IPS DF 4.7 (cell line): ENCODE data around the gene RUNX2.

ENCODE experiments used
- DNase-seq: peaks from one replicate; pipeline ENCODE4 v3.0.0-alpha.2; 2013; ENCODE audit warnings: low spot score; ENCODE audit errors: extremely low read depth

Gene RUNX2

DNA sequence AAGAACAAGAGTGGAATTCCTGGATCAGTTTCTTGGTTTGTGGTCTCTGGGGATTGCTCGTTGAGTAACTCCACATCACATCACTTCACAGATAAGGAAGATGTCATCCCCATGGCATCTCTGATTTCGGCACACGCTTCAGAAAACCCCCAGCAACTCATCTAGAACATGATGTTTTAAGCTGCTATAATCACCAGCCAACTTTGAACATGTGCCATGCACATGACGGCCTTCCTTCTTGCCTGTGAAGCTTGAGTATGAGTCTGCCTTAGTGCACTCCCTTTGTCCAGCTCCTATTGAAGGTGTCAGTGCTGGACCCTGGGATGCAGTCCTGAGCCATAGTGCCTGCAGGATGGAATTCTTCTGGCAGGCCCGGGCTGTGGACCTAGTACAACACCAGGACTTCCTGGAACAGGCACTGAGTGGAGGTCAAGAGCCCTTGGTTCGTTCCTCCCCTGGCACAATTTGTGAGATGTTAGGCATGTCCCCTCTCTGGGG, 281.1 kb downstream of the RUNX2 start:
- no peak for DNase-seq

DNA sequence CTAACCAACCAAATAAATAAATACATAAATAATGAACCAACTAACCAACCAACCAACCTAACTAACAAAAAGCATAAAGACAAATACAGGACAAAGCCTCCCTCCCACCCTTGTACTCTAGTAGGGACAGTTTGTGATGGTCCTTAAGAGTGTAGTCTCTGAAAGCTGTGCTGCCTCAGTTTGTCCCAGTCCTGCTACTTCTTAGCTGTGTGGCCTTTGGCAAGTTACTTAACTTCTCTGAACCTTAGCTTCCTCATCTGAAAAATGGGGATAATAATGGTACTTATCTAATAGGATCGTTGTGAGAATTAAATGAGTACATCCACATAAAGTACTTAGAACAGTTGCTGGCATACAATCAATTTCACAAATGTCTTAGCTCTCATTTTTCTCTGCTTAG, 282.2 kb downstream of the RUNX2 start:
- no peak for DNase-seq

DNA sequence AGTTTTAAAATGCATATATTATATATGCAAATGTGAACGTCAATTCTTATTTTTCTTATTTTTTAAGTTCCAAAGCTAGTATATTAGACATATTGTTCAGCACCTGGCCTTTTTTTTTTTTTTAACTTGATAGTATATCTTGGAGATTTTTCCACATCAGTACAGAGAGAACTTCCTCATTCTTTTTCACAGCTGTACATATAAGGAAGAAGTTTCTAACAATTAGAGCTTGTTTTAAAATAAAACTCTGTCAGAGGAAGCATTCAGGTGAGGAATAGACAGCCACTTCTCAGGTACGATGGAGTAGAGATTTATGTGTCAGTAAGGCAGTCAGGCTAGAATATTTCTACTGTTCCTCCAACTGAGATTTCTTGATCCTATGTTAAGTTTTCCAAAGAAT, 282.7 kb downstream of the RUNX2 start:
- DNase-seq = no peak

DNA sequence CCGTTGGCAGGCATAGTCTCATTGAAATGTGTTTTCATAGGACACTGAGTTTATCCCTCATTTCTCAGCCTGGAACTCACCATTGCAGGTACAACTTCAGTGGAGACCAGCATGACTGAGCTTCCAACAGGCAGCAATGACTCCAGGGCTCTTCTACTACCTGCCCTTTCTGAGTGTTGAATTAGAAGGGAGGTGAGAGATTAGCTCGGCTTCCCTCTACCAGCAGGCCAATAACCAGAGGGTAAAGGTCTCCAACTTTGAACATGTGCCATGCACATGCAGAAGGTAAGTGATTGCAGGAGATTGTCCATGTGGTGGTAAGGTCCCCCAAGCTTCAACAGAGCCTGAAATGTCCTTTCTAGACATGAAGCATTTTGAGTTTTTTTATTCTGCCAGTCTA, 283.4 kb downstream of the RUNX2 start:
- no peak for DNase-seq

DNA sequence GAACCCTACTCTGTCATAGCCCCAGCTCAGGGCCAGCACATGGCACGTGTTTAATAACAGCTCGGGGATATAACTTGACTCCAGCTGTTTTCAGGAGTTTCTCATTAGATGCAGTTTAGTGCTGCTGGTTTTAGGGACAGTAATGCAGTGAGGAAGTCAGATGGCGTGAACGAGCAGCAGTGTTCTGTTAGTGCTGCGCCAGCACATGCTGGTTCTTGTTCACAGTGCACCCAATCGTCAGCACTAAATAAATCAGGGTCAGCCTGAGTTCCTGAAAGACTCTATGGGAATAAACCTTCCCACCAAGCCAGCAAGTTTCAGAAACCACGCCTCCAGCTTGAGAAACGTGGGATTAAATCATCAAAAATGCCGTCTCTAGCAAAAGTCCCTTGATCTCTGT, 285.5 kb downstream of the RUNX2 start:
- DNase-seq = no peak

DNA sequence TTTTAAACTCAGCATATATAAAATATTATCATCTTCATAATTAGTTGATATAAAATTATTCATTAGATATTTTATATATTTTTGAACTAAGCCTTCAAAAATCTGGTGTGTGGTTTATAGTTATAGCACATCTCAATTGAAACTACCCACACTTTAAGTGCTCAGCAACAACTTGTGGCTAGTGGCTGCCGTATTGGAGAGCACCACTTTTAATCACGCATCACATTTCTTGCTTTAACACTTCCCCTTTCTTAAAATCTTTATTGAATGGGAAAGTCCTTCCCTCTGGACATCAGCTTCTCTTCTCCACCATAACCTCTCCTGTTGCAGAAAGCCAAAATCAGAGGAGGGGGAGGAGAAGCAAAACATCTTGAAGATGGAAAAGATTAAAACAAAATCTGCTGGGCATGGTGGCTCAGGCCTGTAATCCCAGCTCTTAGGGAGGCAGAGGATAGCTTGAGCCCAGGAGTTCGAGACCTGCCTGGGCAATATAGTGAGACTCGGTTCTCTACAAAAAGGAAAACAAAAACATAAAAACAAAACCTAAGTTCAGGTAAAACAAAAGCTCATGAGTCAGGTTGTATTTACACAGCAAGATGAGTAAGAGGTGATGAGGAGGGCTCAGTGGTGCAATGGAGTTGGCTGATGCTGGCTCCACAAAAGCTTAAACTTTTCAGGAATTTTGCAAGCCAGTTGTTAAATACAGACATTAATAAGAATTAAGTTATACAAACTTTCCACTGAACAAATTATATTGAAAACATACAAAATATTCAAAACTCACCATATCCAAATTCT, 286.6 kb downstream of the RUNX2 start:
- DNase-seq = no peak

DNA sequence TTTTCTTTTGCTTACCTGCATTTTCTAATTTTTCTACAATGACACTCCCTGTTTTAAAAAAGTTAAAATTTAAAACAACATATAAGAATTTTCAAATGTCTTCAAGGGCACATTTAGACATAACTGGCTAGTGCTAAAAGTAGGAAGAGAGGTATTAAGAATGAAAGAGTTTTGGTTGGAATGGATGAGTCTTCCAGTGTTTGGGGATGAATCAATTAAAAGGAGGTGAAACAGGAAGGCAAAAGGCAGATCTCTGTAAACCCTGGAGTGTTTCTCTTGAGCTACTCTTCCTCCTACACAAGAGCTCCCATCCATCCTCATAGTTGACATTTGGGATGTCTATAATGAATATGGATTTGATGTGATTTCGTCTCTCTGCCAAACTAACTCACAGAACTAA, 288.1 kb downstream of the RUNX2 start:
- no peak for DNase-seq

DNA sequence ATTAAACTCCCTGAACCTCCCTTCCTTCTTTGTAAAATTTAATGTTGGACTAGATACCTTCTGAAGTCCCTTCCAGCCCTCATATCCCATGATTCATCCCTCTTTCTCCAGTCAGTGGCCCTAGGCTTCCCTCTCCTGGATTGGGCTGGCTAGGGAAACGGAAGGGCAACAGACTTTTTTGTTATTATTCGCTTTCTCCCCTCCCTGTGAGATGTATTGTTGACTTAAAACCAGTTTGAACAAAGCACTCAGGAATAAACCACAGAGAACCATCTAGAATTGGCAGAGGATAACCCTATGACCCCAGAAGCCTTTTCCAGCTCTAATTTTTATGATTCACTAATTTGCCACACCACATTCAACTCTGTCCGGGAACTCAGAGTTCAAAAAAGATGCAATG, 289.3 kb downstream of the RUNX2 start:
- no peak for DNase-seq

DNA sequence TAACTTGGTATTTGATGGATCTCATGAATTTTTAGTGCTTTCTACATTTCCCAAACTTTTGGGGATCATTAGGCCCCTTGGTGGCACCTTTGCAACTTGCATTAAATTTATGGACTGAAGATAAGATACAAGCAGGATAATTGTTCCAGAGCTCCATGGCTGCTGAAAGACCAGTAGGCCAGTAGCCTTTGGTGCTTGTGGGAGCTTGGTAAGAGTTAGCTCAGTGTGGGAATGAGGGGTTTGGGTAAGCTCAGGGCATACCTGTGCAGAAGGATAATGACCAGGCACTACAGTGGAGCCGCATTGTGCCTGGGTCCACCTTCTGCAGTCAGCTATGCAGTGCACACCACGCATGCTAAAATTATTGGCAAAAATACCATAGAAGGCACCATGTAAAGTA, 290.1 kb downstream of the RUNX2 start:
- no peak for DNase-seq

DNA sequence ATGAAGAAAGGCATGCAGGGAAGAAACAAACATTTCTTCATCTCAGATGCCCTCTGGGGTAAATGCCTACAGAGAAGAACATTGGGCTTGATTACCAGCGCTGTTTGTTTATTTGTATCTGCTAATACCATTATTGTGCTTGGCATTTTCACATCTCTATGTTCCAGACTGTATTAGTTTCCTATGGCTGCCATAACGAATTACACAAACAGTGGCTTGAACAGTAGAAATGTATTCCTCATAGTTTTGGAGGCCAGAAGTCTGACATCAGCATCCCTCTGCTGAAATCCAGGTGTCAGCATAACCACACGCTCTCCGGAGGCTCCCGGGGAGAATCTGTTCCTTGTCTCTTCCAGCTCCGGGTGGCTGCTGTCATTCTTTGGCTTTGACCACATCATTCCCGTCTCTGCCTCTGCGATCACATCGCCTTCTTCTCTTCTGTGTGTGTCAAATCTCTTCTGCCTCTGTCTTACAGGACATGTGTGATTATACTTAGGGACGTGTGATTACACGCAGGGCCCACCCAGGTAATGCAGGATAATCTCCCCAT, 291.2 kb downstream of the RUNX2 start:
- no peak for DNase-seq

DNA sequence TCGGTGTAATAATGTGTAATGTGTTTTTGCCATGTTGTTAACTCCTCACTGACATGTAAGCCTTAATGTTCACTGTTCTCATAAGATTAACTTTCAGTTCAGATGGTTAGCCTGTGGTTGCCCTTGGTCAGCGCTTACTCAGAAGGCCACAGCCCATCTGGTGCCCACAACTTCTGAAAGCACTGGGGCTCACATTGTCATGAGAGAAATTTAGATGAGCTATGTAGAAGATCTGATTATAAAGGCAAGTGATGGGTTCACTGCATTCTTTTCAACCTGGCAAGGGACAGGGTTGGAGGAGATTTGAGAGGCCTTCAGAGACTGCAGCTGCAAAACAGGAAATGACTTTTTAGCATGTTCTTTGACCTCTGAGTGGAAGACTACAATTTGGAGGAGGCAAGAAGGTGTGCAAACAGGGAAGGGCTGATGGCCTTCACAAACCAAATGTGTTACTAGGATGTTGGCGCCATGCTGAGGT, 291.9 kb downstream of the RUNX2 start:
- DNase-seq = no peak

DNA sequence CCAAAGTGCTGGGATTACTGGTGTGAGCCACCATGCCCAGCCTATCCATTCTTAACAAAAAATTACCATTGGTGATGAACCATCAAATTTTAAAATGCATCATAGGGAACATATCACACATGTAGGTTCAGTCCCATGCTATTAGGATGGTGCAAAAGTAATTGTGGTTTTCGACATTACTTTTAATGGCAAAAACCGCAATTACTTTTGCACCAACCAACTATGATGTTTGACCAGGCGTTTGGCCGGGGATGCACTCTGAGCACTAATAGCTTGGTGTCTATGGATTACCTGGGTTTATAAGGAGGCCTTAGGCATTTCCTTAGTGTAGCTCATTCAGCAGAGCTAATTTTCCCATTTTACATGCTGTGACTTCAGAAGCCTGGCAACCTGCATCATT, 296.1 kb downstream of the RUNX2 start:
- no peak for DNase-seq

DNA sequence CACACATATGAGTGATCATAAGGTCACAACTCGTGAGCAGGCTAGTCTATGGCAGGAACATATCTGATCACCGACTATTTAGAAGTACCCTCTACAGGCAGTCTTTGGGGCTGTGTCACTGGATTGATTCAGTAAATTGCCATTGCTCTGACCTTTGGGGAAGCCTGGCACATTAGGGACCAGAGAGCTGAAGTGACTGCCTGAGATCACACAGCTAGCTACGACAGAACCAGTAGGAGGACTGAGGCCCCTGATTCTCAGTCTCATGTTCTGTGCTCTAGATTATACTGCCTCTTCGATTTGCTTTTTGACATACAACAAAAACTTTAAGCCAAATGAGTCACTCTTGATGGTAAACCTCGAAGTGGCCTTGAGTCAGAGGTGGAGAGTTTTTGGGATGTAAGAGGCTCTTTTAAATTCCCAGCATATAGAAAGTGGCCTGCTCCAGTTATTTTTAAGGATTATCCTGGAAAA, 297.1 kb downstream of the RUNX2 start:
- DNase-seq = no peak

DNA sequence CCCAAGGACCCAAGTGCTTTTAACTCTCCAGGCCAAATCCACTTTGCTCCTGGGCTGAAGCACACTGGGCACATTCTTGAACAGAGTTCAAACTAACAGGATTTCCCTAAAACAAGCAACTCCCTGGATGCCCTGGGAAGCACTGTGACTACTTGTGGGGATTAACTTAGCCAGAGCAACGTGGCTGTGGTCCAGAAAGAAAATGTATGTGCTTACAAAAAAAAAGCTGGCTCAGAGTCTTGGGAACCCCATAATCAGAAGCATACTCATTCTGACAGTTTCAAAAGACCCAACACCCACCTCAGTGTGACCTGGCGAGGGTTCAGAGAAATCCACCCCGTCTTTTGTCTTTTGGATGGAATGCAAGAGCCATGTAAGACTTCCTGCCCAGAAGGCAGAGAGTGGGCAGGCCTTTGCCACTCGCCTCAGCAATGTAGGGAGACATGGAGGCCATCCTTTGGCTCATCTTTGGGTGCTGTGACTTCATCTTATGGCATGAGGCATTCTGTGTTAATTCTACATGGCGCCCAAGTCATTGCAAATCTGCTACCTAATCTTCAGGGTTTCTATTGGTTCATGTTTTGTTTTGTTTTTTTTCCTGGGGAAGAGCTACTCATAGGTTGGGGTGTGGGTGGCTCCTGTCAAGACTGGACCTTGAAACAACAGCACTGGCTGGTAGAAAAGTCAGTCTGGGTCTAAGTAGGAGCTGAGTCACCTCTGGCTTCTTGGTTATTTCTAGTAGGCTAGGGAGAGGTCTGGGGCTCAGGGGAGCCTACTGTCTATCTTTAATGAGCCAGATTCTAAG, 298.2 kb downstream of the RUNX2 start:
- no peak for DNase-seq

DNA sequence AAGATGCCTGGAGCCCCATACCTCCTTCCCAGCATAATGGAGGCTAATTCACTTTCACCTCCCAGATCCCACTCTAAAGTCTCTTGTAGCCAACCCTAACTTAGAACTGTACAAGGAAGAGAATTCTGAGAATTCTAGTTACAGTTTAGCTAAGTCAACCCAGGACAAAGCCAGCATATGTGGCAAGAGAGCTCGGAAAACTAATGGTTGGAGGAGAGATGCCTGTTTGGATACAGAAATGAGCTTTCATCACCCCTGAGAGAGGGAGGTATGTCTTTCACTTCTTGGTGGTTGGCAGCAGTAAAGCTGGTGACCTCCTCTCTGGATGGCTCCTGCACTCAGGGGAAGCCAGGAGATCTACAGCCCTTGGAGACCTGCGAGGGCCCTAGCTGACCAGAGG, 302.2 kb downstream of the RUNX2 start:
- DNase-seq = no peak

DNA sequence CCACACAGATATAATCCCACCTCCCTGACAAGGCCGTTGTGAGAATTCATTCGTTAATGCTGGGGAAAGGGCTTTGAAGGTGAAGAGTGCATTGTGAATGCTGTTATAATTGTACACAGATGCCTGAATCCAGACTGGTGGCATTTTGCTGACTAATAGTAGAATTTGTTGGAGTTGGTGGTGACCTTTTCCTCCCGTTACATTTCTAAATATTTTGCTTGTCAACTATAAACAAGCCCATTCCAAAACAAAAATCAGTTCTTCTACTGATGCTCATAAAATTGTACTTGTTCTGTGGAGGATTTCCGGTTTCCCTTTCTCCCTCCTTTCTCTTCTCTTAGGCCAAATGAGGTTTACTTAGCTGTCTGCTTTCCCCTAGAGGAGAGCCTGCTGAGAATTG, 302.7 kb downstream of the RUNX2 start:
- DNase-seq = no peak

DNA sequence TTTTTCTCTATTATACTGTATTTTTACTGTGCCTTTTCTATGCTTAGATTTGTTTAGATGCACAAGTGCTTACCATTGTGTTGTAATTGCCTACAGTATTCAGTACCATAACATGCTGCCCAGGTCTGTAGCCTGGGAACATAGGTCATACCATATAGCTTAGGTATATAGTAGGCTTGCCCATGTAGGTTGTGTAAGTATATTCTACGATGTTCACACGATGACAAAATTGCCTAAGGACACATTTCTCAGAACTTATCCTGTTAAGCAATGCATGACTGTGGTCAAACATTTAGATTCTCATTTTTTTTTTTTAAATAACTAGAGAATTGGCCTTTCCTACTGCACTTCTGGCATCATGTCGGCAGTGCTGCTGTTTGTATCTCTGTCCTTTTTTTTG, 303.3 kb downstream of the RUNX2 start:
- DNase-seq = no peak

DNA sequence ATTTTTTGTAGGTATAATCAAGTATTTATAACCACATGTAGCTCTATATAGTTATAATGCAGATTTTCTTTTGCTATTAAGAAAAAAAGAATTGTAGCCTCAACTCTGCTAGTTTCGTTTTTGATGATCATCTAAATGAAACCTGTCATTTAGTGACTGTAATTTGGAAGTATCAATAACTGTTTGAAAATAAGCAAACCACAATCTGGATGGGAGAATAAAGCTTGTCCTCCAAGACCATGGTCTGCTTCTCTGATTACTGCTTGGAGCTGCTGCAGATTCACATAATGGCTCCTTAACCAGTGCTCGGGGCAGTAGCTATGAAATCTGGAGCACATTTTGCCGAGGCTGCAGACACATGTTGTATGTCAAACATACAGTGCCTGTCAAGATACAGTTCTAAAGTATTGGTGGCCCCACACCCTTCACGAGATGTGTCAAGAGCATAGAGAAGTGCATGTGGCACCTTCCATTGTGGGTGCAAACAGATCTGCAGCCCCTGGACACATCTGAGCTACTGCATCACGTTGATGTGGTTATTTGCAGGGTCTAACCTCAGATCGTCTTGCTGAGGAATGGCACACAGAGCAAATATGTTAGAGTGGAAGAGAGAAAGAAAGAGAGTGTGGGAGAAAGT, 305.3 kb downstream of the RUNX2 start:
- no peak for DNase-seq

DNA sequence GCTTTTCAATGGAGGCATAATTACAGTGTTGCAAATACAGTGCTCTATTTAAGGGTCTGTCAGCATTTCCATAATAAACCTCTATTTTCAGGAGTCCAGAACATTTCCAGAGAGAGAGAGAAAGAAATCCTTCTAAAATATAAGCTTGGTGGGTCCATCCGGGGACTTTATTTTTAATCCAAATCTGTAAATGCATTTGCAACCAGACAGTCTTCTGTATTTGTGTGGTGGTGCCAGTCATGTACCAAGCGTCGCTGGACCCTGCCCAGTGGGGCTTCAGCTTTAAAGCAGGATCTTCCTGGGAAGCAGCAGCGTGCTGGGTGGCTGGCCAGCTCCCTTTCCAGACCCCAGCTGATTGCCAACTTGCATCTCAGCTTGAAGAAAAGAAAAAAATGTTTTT, 306.1 kb downstream of the RUNX2 start:
- DNase-seq = no peak

DNA sequence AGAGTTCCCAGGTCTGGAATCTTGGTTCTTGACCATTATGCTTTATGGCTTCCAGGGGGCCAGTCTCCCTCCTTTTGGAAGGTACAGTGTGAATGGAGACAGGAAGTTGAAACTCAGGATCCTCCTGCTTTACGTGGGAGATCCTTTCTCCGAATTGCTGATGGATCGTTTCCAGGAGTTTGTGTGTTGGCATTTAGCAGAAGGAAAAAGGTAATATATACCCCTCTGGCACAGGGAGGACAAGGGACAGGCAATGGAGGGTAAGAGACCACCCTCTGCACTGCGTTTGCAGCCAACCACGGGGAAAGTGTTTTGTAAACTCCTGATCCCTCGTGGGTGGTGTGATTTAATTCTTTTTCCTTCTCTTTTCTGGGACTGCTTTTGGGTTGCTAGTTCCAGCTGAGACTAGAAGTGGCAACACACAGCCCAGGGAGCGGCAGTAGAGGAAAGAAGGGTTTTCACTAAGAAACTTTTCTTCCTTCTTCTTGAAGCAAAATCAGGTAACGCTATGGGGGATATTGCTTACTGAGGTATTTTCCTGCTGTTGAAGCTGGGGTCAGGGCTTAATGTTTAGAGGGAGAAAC, 307.2 kb downstream of the RUNX2 start:
- DNase-seq = no peak

DNA sequence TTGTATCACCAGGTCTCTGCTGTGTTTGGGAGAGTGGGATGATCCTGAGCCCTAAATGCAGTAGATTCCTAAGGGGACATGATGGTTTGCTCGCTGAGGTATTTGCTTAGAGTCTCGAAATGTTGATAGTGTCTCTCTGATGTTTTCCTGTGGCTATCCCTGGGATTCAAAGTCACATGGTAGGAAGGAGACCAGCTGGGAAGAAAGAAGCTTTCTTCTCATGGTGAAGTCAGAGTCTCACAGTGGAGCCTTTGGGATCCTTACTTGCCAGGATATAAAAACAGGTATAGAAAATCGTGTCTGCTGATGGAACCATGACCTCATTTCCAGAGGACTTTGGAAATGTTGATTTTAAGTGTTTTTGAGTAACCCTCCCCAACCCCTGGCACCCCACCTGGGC, 308.9 kb downstream of the RUNX2 start:
- no peak for DNase-seq
